ENCODE data around the gene PHF19.

- no peak for TF ChIP-seq CTCF (IDR thresholded peaks at IDR 0.05 in 8 of 11, conservative IDR thresholded peaks at IDR 0.05 in 3 of 11)
- no peak for TF ChIP-seq POLR2A (IDR thresholded peaks at IDR 0.05)
Observed at GRCh38 chr9:120866651-120867050, 10.3 kb downstream of the PHF19 start.

Measured in spleen (tissue), 7 donors.